ENCODE measurements around the gene SKOR1. TPM values are rescaled to one million over a fixed set of nuclear protein-coding genes. Genes with fewer than 3 reads are reported as not detected.

SKOR1 gene
- polyA plus RNA-seq, 1 experiment = 0.02 TPM

DNA sequence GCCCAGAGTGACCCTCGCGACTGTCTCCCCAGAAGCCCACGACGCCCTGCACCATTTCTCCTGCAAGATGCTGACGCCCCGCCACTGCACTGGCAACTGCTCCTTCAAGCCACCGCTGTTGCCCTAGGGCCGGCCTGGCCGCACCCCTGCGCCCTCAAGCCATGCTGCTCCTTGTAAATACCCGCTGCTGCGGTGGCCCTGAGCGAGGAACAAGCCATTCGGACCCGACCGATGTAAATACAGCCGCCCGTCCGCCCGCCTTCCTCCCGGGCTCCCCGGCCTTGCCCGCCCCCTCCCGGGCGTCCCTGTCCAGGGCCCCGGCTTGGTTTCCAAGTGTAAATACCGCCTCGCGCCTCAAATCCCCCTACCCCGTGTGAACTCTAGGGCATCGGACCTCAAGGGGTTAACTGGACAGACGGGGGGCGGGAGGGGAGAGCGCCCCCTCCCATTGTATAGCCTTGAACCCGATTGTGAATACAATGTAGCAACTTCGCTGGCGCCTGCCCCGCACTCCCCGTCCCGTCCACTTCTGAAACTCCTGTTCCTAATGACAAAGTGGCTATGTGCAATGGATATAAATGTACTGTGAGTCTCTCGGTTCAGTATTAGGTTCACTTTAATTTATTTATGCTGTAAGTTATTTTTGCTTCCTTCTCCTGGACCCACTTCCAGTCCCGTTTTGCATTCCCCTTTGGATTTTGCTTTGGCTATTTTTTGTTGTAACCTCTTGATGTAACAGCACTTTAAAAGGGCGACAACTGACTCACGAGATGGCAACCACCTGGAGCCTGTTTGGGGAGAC is 8.6 kb downstream of the SKOR1 start:
- no peak overlapping the region for H3K4me3 ChIP-seq (ENCODE audit: low read depth, low read length)
- H3K27me3 ChIP-seq (ENCODE audit: control insufficient read depth, insufficient read depth, low read length) = peaks cover 64% of the 10 kb centered on the region
- TF ChIP-seq, protein P1, sequence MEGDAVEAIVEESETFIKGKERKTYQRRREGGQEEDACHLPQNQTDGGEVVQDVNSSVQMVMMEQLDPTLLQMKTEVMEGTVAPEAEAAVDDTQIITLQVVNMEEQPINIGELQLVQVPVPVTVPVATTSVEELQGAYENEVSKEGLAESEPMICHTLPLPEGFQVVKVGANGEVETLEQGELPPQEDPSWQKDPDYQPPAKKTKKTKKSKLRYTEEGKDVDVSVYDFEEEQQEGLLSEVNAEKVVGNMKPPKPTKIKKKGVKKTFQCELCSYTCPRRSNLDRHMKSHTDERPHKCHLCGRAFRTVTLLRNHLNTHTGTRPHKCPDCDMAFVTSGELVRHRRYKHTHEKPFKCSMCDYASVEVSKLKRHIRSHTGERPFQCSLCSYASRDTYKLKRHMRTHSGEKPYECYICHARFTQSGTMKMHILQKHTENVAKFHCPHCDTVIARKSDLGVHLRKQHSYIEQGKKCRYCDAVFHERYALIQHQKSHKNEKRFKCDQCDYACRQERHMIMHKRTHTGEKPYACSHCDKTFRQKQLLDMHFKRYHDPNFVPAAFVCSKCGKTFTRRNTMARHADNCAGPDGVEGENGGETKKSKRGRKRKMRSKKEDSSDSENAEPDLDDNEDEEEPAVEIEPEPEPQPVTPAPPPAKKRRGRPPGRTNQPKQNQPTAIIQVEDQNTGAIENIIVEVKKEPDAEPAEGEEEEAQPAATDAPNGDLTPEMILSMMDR (IDR thresholded peaks at IDR 0.05; ENCODE audit: insufficient read depth, low read depth, low read length) = peak; percentile 67
- POLR2A ChIA-PET = no interaction called here
- CTCF ChIA-PET = interaction anchor here (0.8 to 4.6 kb wide), 3 partner anchors 376 to 401 kb away, joined by 3 to 54 read pairs (median 20); no protein-coding TSS in a partner anchor
- no peaks in the 10 kb centered on the region for H3K36me3 ChIP-seq (ENCODE audit: control insufficient read depth, insufficient read depth, low read length)
- no peak for DNase-seq (ENCODE audit: low read depth)

DNA sequence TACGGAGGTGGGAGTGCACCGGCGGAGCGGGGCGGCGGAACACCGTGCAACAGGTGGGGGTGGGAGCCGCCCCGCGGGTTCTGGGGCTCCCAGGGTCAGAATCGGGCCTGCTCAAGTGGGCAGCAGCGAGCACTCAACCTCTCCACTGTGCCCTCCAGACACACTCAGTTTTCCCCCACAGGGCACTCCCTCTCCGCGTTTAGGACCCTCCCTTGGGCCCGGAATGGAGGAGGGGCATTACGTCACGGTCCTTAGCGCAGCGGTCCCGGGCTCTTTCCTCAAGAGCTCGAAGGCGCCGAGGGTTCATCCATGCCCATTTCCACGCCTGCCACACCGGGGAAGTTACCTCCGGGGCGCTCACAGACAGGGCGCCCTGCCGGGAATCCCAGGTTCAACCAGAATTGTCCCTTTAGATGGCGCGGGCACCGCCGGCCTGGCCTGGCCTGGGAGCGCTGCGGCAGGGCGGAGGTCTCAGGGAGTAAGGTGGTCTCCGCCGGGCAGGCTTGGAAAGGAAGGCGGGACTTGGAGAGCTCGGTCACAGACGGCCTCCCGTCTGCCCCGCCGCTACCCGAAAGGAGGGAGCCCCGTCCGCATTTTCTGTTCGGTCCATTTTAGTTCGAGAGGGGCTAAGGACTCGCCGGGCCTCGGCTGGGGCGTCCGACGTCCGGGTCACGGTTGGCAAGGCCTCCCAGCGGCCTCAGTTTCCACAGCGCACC is 9.4 kb downstream of the SKOR1 start:
- no peak overlapping the region for H3K4me3 ChIP-seq (ENCODE audit: low read depth, low read length)
- peaks cover 59% of the 10 kb centered on the region for H3K27me3 ChIP-seq (ENCODE audit: control insufficient read depth, insufficient read depth, low read length)

DNA sequence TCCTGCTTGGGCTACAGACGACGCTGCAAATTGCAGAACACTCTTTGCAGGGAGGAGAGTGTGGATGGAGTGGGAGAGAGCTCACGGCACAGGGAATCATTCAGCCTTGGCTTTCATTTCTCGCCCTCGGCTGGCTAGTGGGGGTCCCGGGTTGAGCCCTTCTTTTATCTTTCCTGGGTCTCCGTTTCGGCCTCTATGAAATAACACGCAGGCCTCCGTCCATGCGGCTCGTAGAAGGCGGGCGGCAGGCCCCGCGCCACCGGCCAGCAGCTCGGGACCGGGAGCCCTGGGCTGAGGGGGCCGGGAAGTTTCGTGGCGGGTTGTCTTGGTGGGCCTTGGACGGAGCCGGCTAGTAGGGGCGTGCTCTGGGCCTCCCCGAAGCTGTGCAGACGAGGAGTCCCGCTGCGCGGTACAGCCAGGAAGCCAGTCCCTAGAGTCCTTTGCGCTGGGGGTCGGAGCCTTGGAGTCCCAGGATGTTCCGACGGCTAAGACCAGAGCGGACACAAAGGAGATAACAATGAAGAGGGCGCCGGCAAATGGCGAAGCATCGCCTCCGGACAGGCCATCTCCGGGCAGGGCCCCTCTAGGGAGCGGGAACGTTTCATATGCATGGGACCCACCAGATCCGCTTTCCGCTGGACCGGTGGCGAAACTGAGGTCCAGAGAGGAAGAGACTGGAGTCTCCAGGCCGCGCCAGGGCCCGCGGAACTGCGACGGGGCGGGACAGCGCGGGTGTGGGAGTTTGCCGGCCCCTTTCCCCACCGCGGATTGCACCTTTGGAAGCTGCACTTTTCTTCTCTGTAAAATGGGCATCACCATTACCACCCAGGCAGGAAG is 10.2 kb downstream of the SKOR1 start:
- no peak for DNase-seq (ENCODE audit: low read depth)
- peaks cover 54% of the 10 kb centered on the region for H3K27me3 ChIP-seq (ENCODE audit: control insufficient read depth, insufficient read depth, low read length)
- TF ChIP-seq, protein P1 (IDR thresholded peaks at IDR 0.05; ENCODE audit: insufficient read depth, low read depth, low read length) = no peak
- ChIA-PET CTCF (interaction anchor here (0.6 to 4.6 kb wide), 15 partner anchors 9 to 1240 kb away, joined by 3 to 54 read pairs (median 4); no protein-coding TSS in a partner anchor), POLR2A (no interaction called here)
- H3K4me3 ChIP-seq (ENCODE audit: low read depth, low read length) = peak overlapping the region; percentile 19
- no peaks in the 10 kb centered on the region for H3K36me3 ChIP-seq (ENCODE audit: control insufficient read depth, insufficient read depth, low read length)

More for the DNA sequence above, 9.4 kb downstream of the SKOR1 start:
- TF ChIP-seq, protein P1 (IDR thresholded peaks at IDR 0.05; ENCODE audit: insufficient read depth, low read depth, low read length) = no peak
- ChIA-PET POLR2A (no interaction called here), CTCF (interaction anchor here (0.6 to 4.6 kb wide), 6 partner anchors 14 to 450 kb away, joined by 3 to 54 read pairs (median 6); no protein-coding TSS in a partner anchor)
- DNase-seq (ENCODE audit: low read depth) = no peak
- H3K36me3 ChIP-seq (ENCODE audit: control insufficient read depth, insufficient read depth, low read length) = no peaks in the 10 kb centered on the region

DNA sequence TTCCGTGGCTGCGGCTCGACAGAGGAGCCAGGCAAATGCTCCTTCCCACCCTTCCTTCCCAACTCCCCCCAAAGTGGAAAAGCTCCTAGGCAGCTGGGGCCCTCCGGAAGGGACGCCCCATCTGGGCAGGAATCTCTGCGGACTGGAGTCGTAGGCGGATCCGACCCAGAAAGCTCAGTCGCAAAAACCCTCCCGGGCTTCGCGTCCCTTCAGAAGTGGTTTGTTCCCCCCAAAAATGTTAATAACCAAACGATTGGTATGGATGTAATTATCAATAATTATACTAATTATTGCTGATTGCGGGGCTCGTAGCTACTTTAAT is 10.8 kb downstream of the SKOR1 start:
- POLR2A ChIA-PET = no interaction called here
- no peak for DNase-seq (ENCODE audit: low read depth)
- H3K27me3 ChIP-seq (ENCODE audit: control insufficient read depth, insufficient read depth, low read length) = peaks cover 50% of the 10 kb centered on the region

More for the DNA sequence above, 10.8 kb downstream of the SKOR1 start:
- TF ChIP-seq, protein P1 (IDR thresholded peaks at IDR 0.05; ENCODE audit: insufficient read depth, low read depth, low read length) = no peak
- CTCF ChIA-PET = interaction anchor here (0.7 to 4.6 kb wide), 13 partner anchors 10 to 465 kb away, joined by 3 to 54 read pairs (median 5); no protein-coding TSS in a partner anchor
- Histone ChIP-seq H3K36me3 (ENCODE audit: control insufficient read depth, insufficient read depth, low read length) (no peaks in the 10 kb centered on the region), H3K4me3 (ENCODE audit: low read depth, low read length) (peak overlapping the region; percentile 19)

Measured in BJ (cell line).